Left forelimb (tissue), 1 donor: Measurements from ENCODE around the gene GASK1A.

Source experiments
- DNase-seq: peaks from one replicate; pipeline ENCODE4 v3.0.0-alpha.2; 2018; ENCODE audit warnings: low spot score

The GASK1A gene

GRCh38 chr3:43090238-43090637, 111.1 kb downstream of the GASK1A start:
- DNase-seq = no peak

GRCh38 chr3:43091481-43091880, 112.4 kb downstream of the GASK1A start:
- DNase-seq = no peak

GRCh38 chr3:43093006-43093405, 113.9 kb downstream of the GASK1A start:
- DNase-seq = no peak

GRCh38 chr3:43093974-43094373, 114.9 kb downstream of the GASK1A start:
- no peak for DNase-seq

- no peak for DNase-seq
These were observed 115.3 kb downstream of the GASK1A start for GRCh38 chr3:43094381-43094780.

GRCh38 chr3:43094851-43095250, 115.7 kb downstream of the GASK1A start:
- DNase-seq = no peak

GRCh38 chr3:43095370-43095769, 116.3 kb downstream of the GASK1A start:
- no peak for DNase-seq

- no peak for DNase-seq
These were observed 117.7 kb downstream of the GASK1A start for GRCh38 chr3:43096761-43097160.

- no peak for DNase-seq
These were observed 118.4 kb downstream of the GASK1A start for GRCh38 chr3:43097400-43098080.

- no peak for DNase-seq
These were observed 119.7 kb downstream of the GASK1A start for GRCh38 chr3:43098761-43099160.

- DNase-seq = no peak
These were observed 123.8 kb downstream of the GASK1A start for GRCh38 chr3:43102773-43103480.

GRCh38 chr3:43104039-43104438, 124.9 kb downstream of the GASK1A start:
- no peak for DNase-seq

GRCh38 chr3:43104660-43105595, 125.8 kb downstream of the GASK1A start:
- no peak for DNase-seq

GRCh38 chr3:43105596-43106292, 126.6 kb downstream of the GASK1A start, which contains the start of gene POMGNT2:
Gene POMGNT2 (minus strand): TSS chr3:43106079. CDS start chr3:43081431, 24,648 bp downstream.
- peak; percentile 91 for DNase-seq

GRCh38 chr3:43106293-43106628, 127.2 kb downstream of the GASK1A start:
- DNase-seq = no peak
